Measurements from ENCODE around the gene SLX4.

SLX4 gene

GRCh38 chr16:3599922-3600321 is 11.5 kb downstream of the SLX4 start:
- no peak for DNase-seq (ENCODE audit: low read depth in 1 of 2, low spot score in 1 of 2)

- DNase-seq (ENCODE audit: low read depth in 1 of 2, low spot score in 1 of 2): no peak
Observed at GRCh38 chr16:3599121-3599520, 12.3 kb downstream of the SLX4 start.

GRCh38 chr16:3598236-3598635 is 13.2 kb downstream of the SLX4 start:
- DNase-seq (ENCODE audit: low read depth in 1 of 2, low spot score in 1 of 2): no peak

GRCh38 chr16:3597676-3598075 is 13.7 kb downstream of the SLX4 start:
- no peak for DNase-seq (ENCODE audit: low read depth in 1 of 2, low spot score in 1 of 2)

- DNase-seq (ENCODE audit: low read depth in 1 of 2, low spot score in 1 of 2): no peak
Observed at GRCh38 chr16:3597226-3597625, 14.2 kb downstream of the SLX4 start.

GRCh38 chr16:3596101-3596861 is 15.1 kb downstream of the SLX4 start:
- DNase-seq (ENCODE audit: low read depth in 1 of 2, low spot score in 1 of 2): no peak

- no peak for DNase-seq (ENCODE audit: low read depth in 1 of 2, low spot score in 1 of 2)
Observed at GRCh38 chr16:3595521-3596021, 15.8 kb downstream of the SLX4 start.

- DNase-seq (ENCODE audit: low read depth in 1 of 2, low spot score in 1 of 2): no peak
Observed at GRCh38 chr16:3595110-3595486, 16.3 kb downstream of the SLX4 start.

GRCh38 chr16:3594316-3595109 is 16.9 kb downstream of the SLX4 start:
- DNase-seq (ENCODE audit: low read depth in 1 of 2, low spot score in 1 of 2): no peak

- no peak for DNase-seq (ENCODE audit: low read depth in 1 of 2, low spot score in 1 of 2)
Observed at GRCh38 chr16:3592559-3592958, 18.8 kb downstream of the SLX4 start.

GRCh38 chr16:3591991-3592390 is 19.4 kb downstream of the SLX4 start:
- DNase-seq (ENCODE audit: low read depth in 1 of 2, low spot score in 1 of 2): no peak

GRCh38 chr16:3591436-3591803 is 20.0 kb downstream of the SLX4 start:
- DNase-seq (ENCODE audit: low read depth in 1 of 2, low spot score in 1 of 2): no peak

GRCh38 chr16:3590736-3591435 is 20.5 kb downstream of the SLX4 start:
- DNase-seq (ENCODE audit: low read depth in 1 of 2, low spot score in 1 of 2): no peak

- DNase-seq (ENCODE audit: low read depth in 1 of 2, low spot score in 1 of 2): no peak
Observed at GRCh38 chr16:3589991-3590701, 21.3 kb downstream of the SLX4 start.

GRCh38 chr16:3589441-3589921 is 21.9 kb downstream of the SLX4 start:
- DNase-seq (ENCODE audit: low read depth in 1 of 2, low spot score in 1 of 2): no peak

GRCh38 chr16:3589001-3589400 is 22.4 kb downstream of the SLX4 start:
- DNase-seq (ENCODE audit: low read depth in 1 of 2, low spot score in 1 of 2): no peak

- DNase-seq (ENCODE audit: low read depth in 1 of 2, low spot score in 1 of 2): no peak
Observed at GRCh38 chr16:3587547-3588110, 23.8 kb downstream of the SLX4 start.

GRCh38 chr16:3584412-3584811 is 27.0 kb downstream of the SLX4 start:
- DNase-seq (ENCODE audit: low read depth in 1 of 2, low spot score in 1 of 2): no peak

- DNase-seq (ENCODE audit: low read depth in 1 of 2, low spot score in 1 of 2): no peak
Observed at GRCh38 chr16:3583303-3584038, 27.9 kb downstream of the SLX4 start.
